ENCODE measurements around the gene THAP4. TPM values are rescaled to one million over a fixed set of nuclear protein-coding genes. Genes with fewer than 3 reads are reported as not detected.

THAP4 gene
- total RNA-seq, 2 donors from 2014 or later = 66.6 to 68.0 TPM

DNA sequence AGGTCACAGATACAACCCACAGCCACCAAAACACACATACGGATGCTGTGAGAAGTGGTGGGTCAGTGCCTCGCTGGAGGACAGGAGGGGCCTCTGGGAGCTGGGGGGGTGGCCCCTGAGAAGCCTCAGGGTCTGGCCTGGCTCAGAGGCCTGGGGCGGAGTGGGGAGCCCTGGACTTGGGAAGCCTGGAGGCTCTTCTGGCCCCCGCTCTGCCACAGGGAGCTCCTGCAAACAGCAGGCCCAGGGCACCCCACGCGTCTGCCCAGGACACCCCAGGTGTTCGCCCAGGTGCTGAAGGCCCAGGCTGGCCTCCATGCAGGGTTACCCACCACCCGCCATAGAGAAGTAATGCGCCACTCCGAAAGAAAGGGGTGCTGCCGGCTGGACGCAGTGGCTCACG lies 25.9 kb downstream of the THAP4 start:
- Histone ChIP-seq H3K9ac (ENCODE audit: low read depth in 2 of 2, low read length in 2 of 2) (peak overlapping the region in 1 of 2 donors; percentile 75), H3K4me3 (no peak overlapping the region), H3K36me3 (no peaks in the 10 kb centered on the region), H3K4me1 (no peaks in the 10 kb centered on the region), H3K9me3 (no peaks in the 10 kb centered on the region), H3K27me3 (no peaks in the 10 kb centered on the region), H3K27ac (no peak overlapping the region)
- intact Hi-C loops (cut with DNase I) = no loop called here
- no peak for DNase-seq
- TF ChIP-seq, protein P1, sequence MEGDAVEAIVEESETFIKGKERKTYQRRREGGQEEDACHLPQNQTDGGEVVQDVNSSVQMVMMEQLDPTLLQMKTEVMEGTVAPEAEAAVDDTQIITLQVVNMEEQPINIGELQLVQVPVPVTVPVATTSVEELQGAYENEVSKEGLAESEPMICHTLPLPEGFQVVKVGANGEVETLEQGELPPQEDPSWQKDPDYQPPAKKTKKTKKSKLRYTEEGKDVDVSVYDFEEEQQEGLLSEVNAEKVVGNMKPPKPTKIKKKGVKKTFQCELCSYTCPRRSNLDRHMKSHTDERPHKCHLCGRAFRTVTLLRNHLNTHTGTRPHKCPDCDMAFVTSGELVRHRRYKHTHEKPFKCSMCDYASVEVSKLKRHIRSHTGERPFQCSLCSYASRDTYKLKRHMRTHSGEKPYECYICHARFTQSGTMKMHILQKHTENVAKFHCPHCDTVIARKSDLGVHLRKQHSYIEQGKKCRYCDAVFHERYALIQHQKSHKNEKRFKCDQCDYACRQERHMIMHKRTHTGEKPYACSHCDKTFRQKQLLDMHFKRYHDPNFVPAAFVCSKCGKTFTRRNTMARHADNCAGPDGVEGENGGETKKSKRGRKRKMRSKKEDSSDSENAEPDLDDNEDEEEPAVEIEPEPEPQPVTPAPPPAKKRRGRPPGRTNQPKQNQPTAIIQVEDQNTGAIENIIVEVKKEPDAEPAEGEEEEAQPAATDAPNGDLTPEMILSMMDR (IDR thresholded peaks at IDR 0.05) = no peak

DNA sequence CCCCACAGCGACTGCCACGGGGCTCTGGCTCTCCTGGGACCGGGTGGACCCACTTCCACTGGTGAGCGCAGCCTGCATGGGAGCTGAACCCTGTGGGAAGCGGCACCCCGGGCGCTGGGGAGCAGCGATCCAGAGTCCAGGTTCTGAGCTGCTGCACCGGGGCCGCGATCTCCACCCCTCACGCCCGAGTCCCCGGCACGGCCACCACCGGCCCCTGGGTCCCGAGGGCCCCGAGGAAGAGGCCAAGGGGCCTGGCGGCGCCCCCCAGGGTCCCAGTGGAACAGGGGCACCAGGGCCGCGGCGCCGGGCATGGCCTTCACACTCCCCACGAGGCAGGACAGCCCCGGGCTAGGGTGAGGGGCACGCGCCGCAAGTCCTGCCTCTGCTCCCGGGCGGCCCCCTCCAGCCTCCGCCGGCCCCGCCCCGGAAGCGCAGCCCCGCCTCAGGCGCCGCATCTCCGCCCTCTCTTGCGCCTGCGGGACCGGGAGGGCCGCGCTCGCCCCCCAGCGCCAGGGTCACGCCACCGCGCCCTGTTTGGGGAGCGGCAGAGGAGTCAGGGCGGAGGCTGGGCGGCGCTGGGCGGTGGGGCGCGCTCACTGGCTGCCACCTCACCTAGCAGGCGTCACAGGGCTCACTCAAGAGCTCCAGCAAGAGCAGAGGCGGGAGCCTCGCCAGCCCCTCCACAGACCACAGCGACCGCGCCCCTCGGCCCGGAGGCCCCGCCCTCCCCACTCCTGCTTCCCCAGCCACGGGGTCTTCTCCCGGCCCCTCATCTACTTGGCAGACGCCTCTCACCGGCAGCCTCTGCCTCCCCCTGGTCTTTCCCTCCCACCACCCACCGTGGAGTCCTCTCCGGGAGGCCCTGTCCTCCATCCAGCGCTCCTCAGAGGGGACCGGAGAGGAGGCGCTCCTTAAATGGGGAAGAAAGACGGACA lies 26.8 kb downstream of the THAP4 start:
- no peaks in the 10 kb centered on the region for H3K4me1 ChIP-seq
- H3K27ac ChIP-seq = peak overlapping the region; percentile 52
- TF ChIP-seq, protein P1 (IDR thresholded peaks at IDR 0.05) = peak; percentile 56
- H3K36me3 ChIP-seq = no peaks in the 10 kb centered on the region
- H3K27me3 ChIP-seq = no peaks in the 10 kb centered on the region
- H3K9me3 ChIP-seq = no peaks in the 10 kb centered on the region
- peak; percentile 91 for DNase-seq
- peak overlapping the region; percentile 55 for H3K4me3 ChIP-seq
- peak overlapping the region; percentile 68 to 75 for H3K9ac ChIP-seq (ENCODE audit: low read depth in 2 of 2, low read length in 2 of 2)
- intact Hi-C loops (cut with DNase I) = no loop called here

DNA sequence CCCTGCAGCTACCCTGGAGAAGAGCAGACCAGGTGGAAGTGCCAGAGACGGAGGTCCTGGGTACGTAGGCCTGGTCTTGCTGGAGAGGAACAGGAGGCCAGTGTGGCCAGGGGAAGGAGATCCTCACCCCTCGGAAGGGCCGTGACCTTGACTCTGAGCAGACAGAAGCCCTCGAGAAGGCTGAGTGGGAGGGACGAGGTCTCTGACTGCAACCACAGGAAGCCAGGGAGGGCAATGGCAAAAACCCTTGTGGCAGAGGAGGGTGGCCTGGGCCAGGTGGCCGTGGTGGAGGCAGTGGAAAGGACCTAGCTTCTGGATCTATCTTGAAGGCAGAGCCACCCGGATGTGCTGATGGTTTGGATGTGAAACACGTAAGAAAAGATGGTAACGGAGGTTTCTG lies 28.1 kb downstream of the THAP4 start:
- no peaks in the 10 kb centered on the region for H3K36me3 ChIP-seq
- DNase-seq = no peak
- intact Hi-C loops (cut with DNase I) = no loop called here
- H3K9ac ChIP-seq (ENCODE audit: low read depth in 2 of 2, low read length in 2 of 2) = no peak overlapping the region
- H3K27ac ChIP-seq = no peak overlapping the region
- TF ChIP-seq, protein P1 (IDR thresholded peaks at IDR 0.05) = no peak
- H3K4me3 ChIP-seq = no peak overlapping the region
- no peaks in the 10 kb centered on the region for H3K27me3 ChIP-seq
- H3K4me1 ChIP-seq = no peaks in the 10 kb centered on the region
- no peaks in the 10 kb centered on the region for H3K9me3 ChIP-seq

DNA sequence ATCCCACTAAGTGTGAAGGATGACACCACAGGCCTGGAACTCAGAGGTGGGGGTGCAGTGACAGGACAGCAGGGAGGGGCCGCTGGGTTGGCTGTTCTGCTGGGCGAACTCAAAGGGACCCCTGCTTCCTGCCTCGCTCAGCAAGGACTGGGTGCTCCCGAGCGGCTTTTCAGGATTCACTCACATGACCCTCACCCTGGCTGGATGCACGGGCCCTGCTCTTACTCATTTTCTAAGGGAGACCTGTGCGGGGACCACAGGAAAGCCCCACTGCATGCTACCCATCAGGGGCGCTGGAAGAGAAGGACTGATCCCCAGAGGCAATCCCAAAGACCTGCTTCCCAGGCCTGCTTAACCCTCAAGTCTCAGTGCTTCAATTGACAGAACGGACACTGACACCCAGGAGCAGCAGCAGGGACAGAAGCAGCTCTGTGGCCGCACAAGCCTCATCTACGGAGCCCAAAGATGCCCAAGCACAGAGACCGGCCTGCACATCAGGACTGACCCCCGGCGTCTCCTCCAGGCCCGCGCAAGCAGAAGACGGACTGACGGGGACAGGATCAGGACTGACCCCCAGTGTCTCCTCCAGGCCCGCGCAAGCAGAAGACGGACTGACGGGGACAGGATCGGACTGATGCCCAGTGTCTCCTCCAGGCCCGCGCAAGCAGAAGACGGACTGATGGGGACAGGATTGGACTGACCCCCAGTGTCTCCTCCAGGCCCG lies 29.6 kb downstream of the THAP4 start:
- DNase-seq = no peak

DNA sequence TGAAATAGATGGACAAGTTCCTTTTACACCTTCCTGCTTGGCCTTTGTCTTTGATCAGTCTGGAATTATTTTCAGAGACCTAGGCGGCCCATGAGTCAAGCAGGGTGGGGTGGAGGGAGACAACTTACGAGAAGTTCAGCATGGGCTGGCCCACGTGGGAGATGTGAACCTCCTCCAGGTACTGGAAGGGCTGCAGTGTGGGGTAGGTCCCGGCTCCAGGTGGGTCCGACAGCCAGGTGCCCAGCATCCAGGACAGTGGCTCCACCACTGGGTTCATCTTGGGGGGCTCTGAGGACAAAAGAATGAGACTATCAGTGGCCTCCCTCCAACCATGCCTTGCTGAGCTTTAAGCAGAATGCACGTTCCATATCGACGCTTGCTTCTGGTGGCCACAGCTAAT lies 30.8 kb downstream of the THAP4 start:
- DNase-seq = no peak
- Histone ChIP-seq H3K27ac (no peak overlapping the region), H3K9me3 (no peaks in the 10 kb centered on the region), H3K4me3 (no peak overlapping the region), H3K36me3 (no peaks in the 10 kb centered on the region), H3K4me1 (no peaks in the 10 kb centered on the region), H3K9ac (ENCODE audit: low read depth in 2 of 2, low read length in 2 of 2) (no peak overlapping the region), H3K27me3 (no peaks in the 10 kb centered on the region)
- TF ChIP-seq, protein P1 (IDR thresholded peaks at IDR 0.05) = no peak
- intact Hi-C loops (cut with DNase I) = no loop called here

More for the DNA sequence above, 29.6 kb downstream of the THAP4 start:
- no peaks in the 10 kb centered on the region for H3K27me3 ChIP-seq
- no peak overlapping the region for H3K9ac ChIP-seq (ENCODE audit: low read depth in 2 of 2, low read length in 2 of 2)
- no peak overlapping the region for H3K4me3 ChIP-seq
- no peaks in the 10 kb centered on the region for H3K9me3 ChIP-seq
- no peaks in the 10 kb centered on the region for H3K36me3 ChIP-seq
- intact Hi-C loops (cut with DNase I) = no loop called here
- no peaks in the 10 kb centered on the region for H3K4me1 ChIP-seq
- H3K27ac ChIP-seq = no peak overlapping the region
- TF ChIP-seq, protein P1 (IDR thresholded peaks at IDR 0.05) = no peak
